ENCODE data around the gene SLC39A2. TPM values are rescaled to one million over a fixed set of nuclear protein-coding genes. Genes with fewer than 3 reads are reported as not detected.
A peak's percentile ranks its signal among the peaks of the same experiment; 100 is the strongest.

Gene SLC39A2
- total RNA-seq, 2 experiments from 2014 or later: not detected

- TF ChIP-seq CTCF (IDR thresholded peaks at IDR 0.05): no peak
- H3K4me3 Mint-ChIP-seq: no peak overlapping the region
- ChIA-PET CTCF (interaction anchor here (1.8 kb wide), 1 partner anchor 28 kb away, joined by 6 read pairs; no protein-coding TSS in a partner anchor), POLR2A (interaction anchor here (2.0 kb wide), 1 partner anchor 61 kb away, joined by 7 read pairs; no protein-coding TSS in a partner anchor)
- H3K36me3 Mint-ChIP-seq (ENCODE audit: low read depth): no peaks in the 10 kb centered on the region
- H3K36me3 ChIP-seq (ENCODE audit: insufficient read depth, low read length): no peaks in the 10 kb centered on the region
- DNase-seq (no peak), ATAC-seq (ENCODE audit: poor library complexity) (no peak)
- intact Hi-C loops (cut with DNase I, micrococcal nuclease): no loop called here
- peaks cover 15% of the 10 kb centered on the region for H3K4me1 ChIP-seq (ENCODE audit: insufficient read depth, low read length)
- no peak overlapping the region for H3K27ac Mint-ChIP-seq
- H3K9me3 ChIP-seq (ENCODE audit: control insufficient read depth in 1 of 2, insufficient read depth in 1 of 2, low read length in 2 of 2): no peaks in the 10 kb centered on the region
- peaks cover 11% of the 10 kb centered on the region for H3K4me1 Mint-ChIP-seq (ENCODE audit: low read depth)
- H3K9me3 Mint-ChIP-seq: no peaks in the 10 kb centered on the region
- peaks cover 10% of the 10 kb centered on the region for H3K27me3 Mint-ChIP-seq
- H3K27ac ChIP-seq (ENCODE audit: low read depth in 1 of 2, low read length in 2 of 2): no peak overlapping the region
- H3K27me3 ChIP-seq (ENCODE audit: control insufficient read depth in 1 of 2, insufficient read depth in 2 of 2, low read length in 2 of 2): no peaks in the 10 kb centered on the region
- H3K4me3 ChIP-seq (ENCODE audit: low read length): no peak overlapping the region
Observed at GRCh38 chr14:21042918-21043317, 43.8 kb downstream of the SLC39A2 start.

GRCh38 chr14:21043387-21043973 lies 44.4 kb downstream of the SLC39A2 start:
- Histone ChIP-seq H3K4me1 (ENCODE audit: insufficient read depth, low read length) (peaks cover 15% of the 10 kb centered on the region), H3K36me3 (ENCODE audit: insufficient read depth, low read length) (no peaks in the 10 kb centered on the region), H3K9me3 (ENCODE audit: control insufficient read depth in 1 of 2, insufficient read depth in 1 of 2, low read length in 2 of 2) (no peaks in the 10 kb centered on the region), H3K27me3 (ENCODE audit: control insufficient read depth in 1 of 2, insufficient read depth in 2 of 2, low read length in 2 of 2) (no peaks in the 10 kb centered on the region), H3K27ac (ENCODE audit: low read depth in 1 of 2, low read length in 2 of 2) (no peak overlapping the region), H3K4me3 (ENCODE audit: low read length) (no peak overlapping the region)
- no peaks in the 10 kb centered on the region for H3K9me3 Mint-ChIP-seq
- no peak for DNase-seq
- peaks cover 11% of the 10 kb centered on the region for H3K4me1 Mint-ChIP-seq (ENCODE audit: low read depth)
- CTCF ChIA-PET: interaction anchor here (1.7 to 1.9 kb wide), 3 partner anchors 29 to 61 kb away, joined by 4 to 10 read pairs (median 6); no protein-coding TSS in a partner anchor
- no peak for TF ChIP-seq CTCF (IDR thresholded peaks at IDR 0.05)
- peaks cover 15% of the 10 kb centered on the region for H3K27me3 Mint-ChIP-seq
- ATAC-seq (ENCODE audit: poor library complexity): no peak
- no peaks in the 10 kb centered on the region for H3K36me3 Mint-ChIP-seq (ENCODE audit: low read depth)
- H3K4me3 Mint-ChIP-seq: no peak overlapping the region
- POLR2A ChIA-PET: interaction anchor here (1.1 to 2.0 kb wide), 3 partner anchors 26 to 61 kb away, joined by 3 to 8 read pairs (median 7); no protein-coding TSS in a partner anchor
- intact Hi-C loops (cut with DNase I, micrococcal nuclease): no loop called here
- no peak overlapping the region for H3K27ac Mint-ChIP-seq

GRCh38 chr14:21043974-21044618 lies 45.0 kb downstream of the SLC39A2 start:
- no peaks in the 10 kb centered on the region for H3K36me3 Mint-ChIP-seq (ENCODE audit: low read depth)
- H3K4me3 Mint-ChIP-seq: no peak overlapping the region
- peak in 4 of 14 experiments; percentile 30 to 44 (median 40) for DNase-seq
- H3K27ac Mint-ChIP-seq: no peak overlapping the region
- CTCF ChIA-PET: interaction anchor here (1.7 to 1.9 kb wide), 2 partner anchors 29 to 60 kb away, joined by 4 to 10 read pairs; no protein-coding TSS in a partner anchor
- Histone ChIP-seq H3K4me1 (ENCODE audit: insufficient read depth, low read length) (peaks cover 15% of the 10 kb centered on the region), H3K9me3 (ENCODE audit: control insufficient read depth in 1 of 2, insufficient read depth in 1 of 2, low read length in 2 of 2) (no peaks in the 10 kb centered on the region), H3K36me3 (ENCODE audit: insufficient read depth, low read length) (no peaks in the 10 kb centered on the region), H3K27ac (ENCODE audit: low read depth in 1 of 2, low read length in 2 of 2) (no peak overlapping the region), H3K27me3 (ENCODE audit: control insufficient read depth in 1 of 2, insufficient read depth in 2 of 2, low read length in 2 of 2) (no peaks in the 10 kb centered on the region), H3K4me3 (ENCODE audit: low read length) (no peak overlapping the region)
- no peak for TF ChIP-seq CTCF (IDR thresholded peaks at IDR 0.05)
- peaks cover 17% of the 10 kb centered on the region for H3K27me3 Mint-ChIP-seq
- H3K4me1 Mint-ChIP-seq (ENCODE audit: low read depth): peaks cover 11% of the 10 kb centered on the region
- POLR2A ChIA-PET: interaction anchor here (1.1 to 2.0 kb wide), 3 partner anchors 27 to 60 kb away, joined by 3 to 8 read pairs (median 7); no protein-coding TSS in a partner anchor
- H3K9me3 Mint-ChIP-seq: no peaks in the 10 kb centered on the region
- ATAC-seq (ENCODE audit: poor library complexity): peak; percentile 46
- intact Hi-C loops (cut with DNase I, micrococcal nuclease): no loop called here

Data from CD4-positive, alpha-beta T cell (primary cell).